ENCODE measurements around the gene PFN4. TPM values are rescaled to one million over a fixed set of nuclear protein-coding genes. Genes with fewer than 3 reads are reported as not detected.

Gene PFN4
- total RNA-seq, 1 experiment from 2014 or later = not detected

DNA sequence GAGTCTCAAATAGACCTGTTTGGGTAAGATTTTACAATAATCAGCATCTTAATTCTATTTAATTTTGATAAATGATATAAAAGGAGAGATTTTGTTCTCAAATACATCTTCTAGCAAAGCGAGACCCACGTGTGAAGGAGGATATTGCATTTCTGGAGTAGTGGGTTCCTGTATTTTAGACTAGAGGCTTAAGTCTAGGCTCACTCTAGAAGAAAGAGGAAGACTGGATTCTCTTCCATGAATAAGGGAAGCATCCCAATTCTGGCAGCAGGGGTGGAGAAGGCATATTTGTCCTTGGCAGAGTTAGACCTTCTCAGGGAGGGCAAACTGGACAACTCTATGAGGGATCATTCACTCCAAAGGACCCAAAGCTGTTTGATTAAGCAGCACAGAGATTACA lies 40.5 kb upstream of the PFN4 start:
- ChIA-PET RAD21 (ENCODE audit: low non-redundant PET in 1 of 2, low total read pairs in 2 of 2, uncharacterized antibody in 2 of 2, unreplicated experiment in 2 of 2) (no interaction called here), POLR2A (no interaction called here), CTCF (interaction anchor here (0.9 to 1.4 kb wide), 5 partner anchors 15 to 339 kb away, joined by 3 to 6 read pairs (median 3); partner anchors contain the start of gene ATAD2B)
- Histone ChIP-seq H3K4me2 (ENCODE audit: low read length) (no peak overlapping the region), H3K4me1 (ENCODE audit: control insufficient read depth in 1 of 2, insufficient read depth in 2 of 2, low read length in 2 of 2) (no peaks in the 10 kb centered on the region), H3K9me3 (ENCODE audit: control insufficient read depth in 1 of 2, insufficient read depth in 1 of 2, low read depth in 1 of 2, low read length in 2 of 2) (no peaks in the 10 kb centered on the region), H3K27ac (ENCODE audit: low read depth, low read length) (no peak overlapping the region), H3K9ac (ENCODE audit: low read length) (no peak overlapping the region), H3K27me3 (ENCODE audit: insufficient read depth, low read length) (no peaks in the 10 kb centered on the region), H3K4me3 (replicated peaks in 1 of 2; ENCODE audit: low read depth in 1 of 2, low read length in 2 of 2) (no peak overlapping the region), H3K36me3 (ENCODE audit: control insufficient read depth in 1 of 2, insufficient read depth in 2 of 2, low read length in 2 of 2) (no peaks in the 10 kb centered on the region), H3K79me2 (ENCODE audit: insufficient read depth, low read length) (no peaks in the 10 kb centered on the region), H2AFZ (ENCODE audit: low read depth, low read length, poor library complexity, severe bottlenecking) (no peak overlapping the region), H3K9me2 (ENCODE audit: insufficient read depth) (no peaks in the 10 kb centered on the region), H4K20me1 (ENCODE audit: insufficient read depth) (no peaks in the 10 kb centered on the region)
- no peak for DNase-seq (ENCODE audit: low read depth, low spot score)
- intact Hi-C loops (cut with micrococcal nuclease) = loop anchor here (5.0 to 10.0 kb wide), 3 partner anchors 179 to 341 kb away; partner anchors contain the start of gene ATAD2B
- BruUV-seq (replicated peaks) = no TSS peak
- TF ChIP-seq ZNF274 (IDR thresholded peaks at IDR 0.05; ENCODE audit: low read depth, low read length) (no peak), SRF (IDR thresholded peaks at IDR 0.05; ENCODE audit: low read depth) (no peak), SIN3A (IDR thresholded peaks at IDR 0.05; ENCODE audit: low read depth) (no peak), EZH2phosphoT487 (IDR thresholded peaks at IDR 0.05; ENCODE audit: borderline replicate concordance) (no peak), SP1 (IDR thresholded peaks at IDR 0.05; ENCODE audit: low read depth) (no peak), EGR1 (IDR thresholded peaks at IDR 0.05; ENCODE audit: low read depth) (no peak), TCF7L2 (IDR thresholded peaks at IDR 0.05; ENCODE audit: borderline replicate concordance, extremely low read depth, insufficient read depth, insufficient read length) (no peak)
- ATAC-seq = no peak

DNA sequence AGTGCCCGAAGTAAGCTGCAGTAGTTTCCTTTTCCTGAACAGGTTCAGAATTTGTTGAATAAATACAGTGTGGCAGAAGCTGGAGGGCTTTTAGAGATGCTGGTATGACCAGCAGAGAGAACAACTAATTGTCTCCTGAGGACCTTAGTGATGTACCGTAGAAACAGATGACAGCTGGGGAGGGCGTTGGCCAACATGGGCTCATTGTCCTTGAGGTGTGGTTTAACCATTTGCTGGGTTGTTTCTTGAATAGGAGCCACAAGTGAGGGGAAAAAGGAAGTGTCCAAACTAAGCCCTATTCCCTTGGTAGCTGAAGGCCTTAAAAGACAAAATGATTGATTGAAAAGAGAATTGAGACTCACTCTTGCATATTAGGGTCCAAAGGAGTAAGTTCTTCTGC lies 40.1 kb upstream of the PFN4 start:
- Histone ChIP-seq H4K20me1 (ENCODE audit: insufficient read depth) (no peaks in the 10 kb centered on the region), H3K4me1 (ENCODE audit: control insufficient read depth in 1 of 2, insufficient read depth in 2 of 2, low read length in 2 of 2) (no peaks in the 10 kb centered on the region), H2AFZ (ENCODE audit: low read depth, low read length, poor library complexity, severe bottlenecking) (no peak overlapping the region), H3K9me2 (ENCODE audit: insufficient read depth) (no peaks in the 10 kb centered on the region), H3K79me2 (ENCODE audit: insufficient read depth, low read length) (no peaks in the 10 kb centered on the region), H3K9ac (ENCODE audit: low read length) (no peak overlapping the region), H3K27ac (ENCODE audit: low read depth, low read length) (no peak overlapping the region), H3K4me3 (replicated peaks in 1 of 2; ENCODE audit: low read depth in 1 of 2, low read length in 2 of 2) (no peak overlapping the region), H3K27me3 (ENCODE audit: insufficient read depth, low read length) (no peaks in the 10 kb centered on the region), H3K9me3 (ENCODE audit: control insufficient read depth in 1 of 2, insufficient read depth in 1 of 2, low read depth in 1 of 2, low read length in 2 of 2) (no peaks in the 10 kb centered on the region), H3K4me2 (ENCODE audit: low read length) (no peak overlapping the region), H3K36me3 (ENCODE audit: control insufficient read depth in 1 of 2, insufficient read depth in 2 of 2, low read length in 2 of 2) (no peaks in the 10 kb centered on the region)
- DNase-seq (ENCODE audit: low read depth, low spot score) = no peak
- no TSS peak for BruUV-seq (replicated peaks)
- CTCF ChIA-PET = interaction anchor here (1.3 to 1.4 kb wide), 2 partner anchors 221 to 236 kb away, joined by 3 to 6 read pairs; partner anchors contain the start of gene ATAD2B
- RAD21 ChIA-PET (ENCODE audit: low non-redundant PET in 1 of 2, low total read pairs in 2 of 2, uncharacterized antibody in 2 of 2, unreplicated experiment in 2 of 2) = no interaction called here
- intact Hi-C loops (cut with micrococcal nuclease) = loop anchor here (5.0 to 10.0 kb wide), 3 partner anchors 178 to 341 kb away; partner anchors contain the start of gene ATAD2B
- POLR2A ChIA-PET = no interaction called here
- ATAC-seq = no peak
- no peak for TF ChIP-seq TCF7L2 (IDR thresholded peaks at IDR 0.05; ENCODE audit: borderline replicate concordance, extremely low read depth, insufficient read depth, insufficient read length)
- TF ChIP-seq, protein P1, sequence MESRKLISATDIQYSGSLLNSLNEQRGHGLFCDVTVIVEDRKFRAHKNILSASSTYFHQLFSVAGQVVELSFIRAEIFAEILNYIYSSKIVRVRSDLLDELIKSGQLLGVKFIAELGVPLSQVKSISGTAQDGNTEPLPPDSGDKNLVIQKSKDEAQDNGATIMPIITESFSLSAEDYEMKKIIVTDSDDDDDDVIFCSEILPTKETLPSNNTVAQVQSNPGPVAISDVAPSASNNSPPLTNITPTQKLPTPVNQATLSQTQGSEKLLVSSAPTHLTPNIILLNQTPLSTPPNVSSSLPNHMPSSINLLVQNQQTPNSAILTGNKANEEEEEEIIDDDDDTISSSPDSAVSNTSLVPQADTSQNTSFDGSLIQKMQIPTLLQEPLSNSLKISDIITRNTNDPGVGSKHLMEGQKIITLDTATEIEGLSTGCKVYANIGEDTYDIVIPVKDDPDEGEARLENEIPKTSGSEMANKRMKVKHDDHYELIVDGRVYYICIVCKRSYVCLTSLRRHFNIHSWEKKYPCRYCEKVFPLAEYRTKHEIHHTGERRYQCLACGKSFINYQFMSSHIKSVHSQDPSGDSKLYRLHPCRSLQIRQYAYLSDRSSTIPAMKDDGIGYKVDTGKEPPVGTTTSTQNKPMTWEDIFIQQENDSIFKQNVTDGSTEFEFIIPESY (IDR thresholded peaks at IDR 0.05; ENCODE audit: extremely low read depth, insufficient replicate concordance, low read length) = no peak
- no peak for TF ChIP-seq EZH2 (IDR thresholded peaks at IDR 0.05)
- no peak for TF ChIP-seq CEBPB (IDR thresholded peaks at IDR 0.05; ENCODE audit: low read depth)
- TF ChIP-seq SIN3A (IDR thresholded peaks at IDR 0.05; ENCODE audit: low read depth) = no peak
- no peak for TF ChIP-seq FOSL1 (IDR thresholded peaks at IDR 0.05; ENCODE audit: low read depth)
- TF ChIP-seq JUND (IDR thresholded peaks at IDR 0.05) = no peak
- no peak for TF ChIP-seq ELF1 (IDR thresholded peaks at IDR 0.05; ENCODE audit: borderline replicate concordance, low read depth)
- no peak for TF ChIP-seq CBX3 (IDR thresholded peaks at IDR 0.05; ENCODE audit: low read depth)
- TF ChIP-seq, protein P2, sequence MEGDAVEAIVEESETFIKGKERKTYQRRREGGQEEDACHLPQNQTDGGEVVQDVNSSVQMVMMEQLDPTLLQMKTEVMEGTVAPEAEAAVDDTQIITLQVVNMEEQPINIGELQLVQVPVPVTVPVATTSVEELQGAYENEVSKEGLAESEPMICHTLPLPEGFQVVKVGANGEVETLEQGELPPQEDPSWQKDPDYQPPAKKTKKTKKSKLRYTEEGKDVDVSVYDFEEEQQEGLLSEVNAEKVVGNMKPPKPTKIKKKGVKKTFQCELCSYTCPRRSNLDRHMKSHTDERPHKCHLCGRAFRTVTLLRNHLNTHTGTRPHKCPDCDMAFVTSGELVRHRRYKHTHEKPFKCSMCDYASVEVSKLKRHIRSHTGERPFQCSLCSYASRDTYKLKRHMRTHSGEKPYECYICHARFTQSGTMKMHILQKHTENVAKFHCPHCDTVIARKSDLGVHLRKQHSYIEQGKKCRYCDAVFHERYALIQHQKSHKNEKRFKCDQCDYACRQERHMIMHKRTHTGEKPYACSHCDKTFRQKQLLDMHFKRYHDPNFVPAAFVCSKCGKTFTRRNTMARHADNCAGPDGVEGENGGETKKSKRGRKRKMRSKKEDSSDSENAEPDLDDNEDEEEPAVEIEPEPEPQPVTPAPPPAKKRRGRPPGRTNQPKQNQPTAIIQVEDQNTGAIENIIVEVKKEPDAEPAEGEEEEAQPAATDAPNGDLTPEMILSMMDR (IDR thresholded peaks at IDR 0.05 in 2 of 3, conservative IDR thresholded peaks at IDR 0.05 in 1 of 3; ENCODE audit: borderline replicate concordance in 1 of 3, insufficient read depth in 1 of 3, low read depth in 2 of 3, low read length in 2 of 3) = no peak
- TF ChIP-seq EZH2phosphoT487 (IDR thresholded peaks at IDR 0.05; ENCODE audit: borderline replicate concordance) = no peak

Measured in HCT116 (cell line).